GM12872 (cell line): ENCODE measurements around the gene PWP1.

Experiments
- CTCF ChIP-seq: IDR thresholded peaks from 3 replicates; pipeline ENCODE4 v1.5.1; 2011; ENCODE audit warnings: low read depth, mild to moderate bottlenecking, low read length, moderate library complexity; ENCODE audit not compliant: insufficient read depth

Gene PWP1

GRCh38 chr12:107759410-107759809 lies 73.8 kb downstream of the PWP1 start:
- no peak for TF ChIP-seq CTCF

- no peak for TF ChIP-seq CTCF
Observed at GRCh38 chr12:107760207-107760808, 74.7 kb downstream of the PWP1 start.

- TF ChIP-seq CTCF = peak; percentile 54; the same call in 1 of the 3 replicates
Observed at GRCh38 chr12:107760809-107761501, 75.4 kb downstream of the PWP1 start, which contains the start of gene PRDM4. Gene PRDM4, minus strand, starts transcription at chr12:107761137. Its CDS starts 622 bp downstream, at chr12:107760515.

- no peak for TF ChIP-seq CTCF
Observed at GRCh38 chr12:107761502-107761904, 75.9 kb downstream of the PWP1 start.
